Erythroblast (primary cell): ENCODE data around the gene BCL10.
"Not testable (repeated sequence)": the region's sequence is repeated elsewhere in the genome, so short reads cannot be mapped to it uniquely, and the experiment has no call there.

Experiments used
- DNase-seq, 2 experiments: peaks; one replicate each; lab custom pipeline; 2025; lab: John Stamatoyannopoulos, UW
- GATA1 ChIP-seq: IDR thresholded peaks from 2 replicates; pipeline ENCODE4 v1.6.1; 2011; ENCODE audit warnings: low read depth, mild to moderate bottlenecking, control low read depth, low read length, moderate library complexity
- POLR2A ChIP-seq: IDR thresholded peaks from 2 replicates; pipeline ENCODE4 v1.6.1; 2011; ENCODE audit warnings: mild to moderate bottlenecking, low read length

Gene BCL10

GRCh38 chr1:85268801-85269585 lies 7.4 kb downstream of the BCL10 start:
- no peak for DNase-seq
- TF ChIP-seq GATA1 = no peak
- no peak for TF ChIP-seq POLR2A

- no peak for DNase-seq
These were observed 9.1 kb downstream of the BCL10 start for GRCh38 chr1:85267313-85267712.

GRCh38 chr1:85264150-85264549 lies 12.3 kb downstream of the BCL10 start:
- TF ChIP-seq GATA1 (no peak), POLR2A (no peak)
- DNase-seq = no peak

More at GRCh38 chr1:85267313-85267712, 9.1 kb downstream of the BCL10 start:
- TF ChIP-seq GATA1 (no peak), POLR2A (no peak)

GRCh38 chr1:85262985-85263384 lies 13.4 kb downstream of the BCL10 start:
- TF ChIP-seq GATA1 = no peak
- TF ChIP-seq POLR2A = no peak
- DNase-seq = no peak

- DNase-seq = no peak
- no peak for TF ChIP-seq POLR2A
- no peak for TF ChIP-seq GATA1
These were observed 16.5 kb downstream of the BCL10 start for GRCh38 chr1:85259912-85260274.

- DNase-seq = peak; percentile 94 to 97
- TF ChIP-seq GATA1 = no peak
- peak; percentile 84 for TF ChIP-seq POLR2A
These were observed 17.1 kb downstream of the BCL10 start, which contains the start of gene C1orf52 for GRCh38 chr1:85259118-85259911. Gene C1orf52, minus strand, starts transcription at chr1:85259662. Its CDS starts 29 bp downstream, at chr1:85259633.

DNA sequence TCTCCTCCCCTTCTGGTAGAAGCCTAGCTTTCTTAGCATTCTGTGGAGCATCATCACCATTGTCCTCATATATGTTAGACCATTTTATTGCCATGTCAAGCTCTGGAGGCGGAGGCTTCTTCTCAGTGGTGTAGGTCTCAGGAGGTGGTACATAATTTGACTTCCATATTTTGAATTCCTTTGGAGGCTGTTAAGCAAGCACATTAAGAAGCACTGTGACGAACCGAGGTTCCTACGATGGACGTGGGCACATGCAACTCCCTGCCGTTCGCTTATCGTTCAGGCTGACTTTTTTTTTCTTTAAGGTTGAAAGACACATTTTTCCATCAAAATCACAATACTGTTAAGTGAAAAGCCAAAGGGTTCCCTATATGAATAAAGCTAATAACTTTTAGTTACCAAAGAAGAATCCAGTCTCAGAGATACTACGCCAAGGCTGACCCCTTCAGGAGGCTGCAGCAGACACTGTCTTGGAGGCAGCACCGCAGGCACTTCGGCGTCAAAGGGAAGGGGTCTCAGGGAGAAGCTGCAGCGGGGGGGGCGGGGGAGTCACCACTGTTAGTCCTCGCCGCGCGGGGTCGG lies 17.8 kb downstream of the BCL10 start:
- peak; percentile 24 to 37 for DNase-seq
- TF ChIP-seq POLR2A (no peak), GATA1 (no peak)

- DNase-seq = not testable (repeated sequence)
These were observed 27.4 kb downstream of the BCL10 start for GRCh38 chr1:85249042-85249441.

DNA sequence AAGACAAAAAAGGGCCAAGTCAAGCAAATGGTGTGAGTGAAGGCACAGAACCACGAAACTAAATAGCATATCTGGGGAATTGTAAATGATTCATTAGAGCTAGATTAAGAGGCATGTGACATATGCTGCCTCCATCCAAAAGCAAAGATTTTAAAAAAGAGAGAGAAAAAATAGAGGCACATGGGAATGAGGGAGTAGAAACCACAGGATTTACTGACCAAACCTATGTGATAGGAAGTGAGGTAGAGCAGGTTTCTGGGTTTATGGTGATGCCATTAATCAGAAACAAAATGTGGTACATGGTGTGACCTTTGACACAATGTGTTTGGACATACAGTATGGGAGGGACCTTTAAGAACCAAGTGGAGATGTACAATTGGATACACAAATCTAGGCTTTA lies 30.5 kb downstream of the BCL10 start:
- TF ChIP-seq GATA1 = no peak
- no peak for TF ChIP-seq POLR2A

GRCh38 chr1:85245456-85245855 lies 31.0 kb downstream of the BCL10 start:
- DNase-seq = no peak
- TF ChIP-seq GATA1 (no peak), POLR2A (no peak)

More for the DNA sequence above, 30.5 kb downstream of the BCL10 start:
- no peak for DNase-seq

DNA sequence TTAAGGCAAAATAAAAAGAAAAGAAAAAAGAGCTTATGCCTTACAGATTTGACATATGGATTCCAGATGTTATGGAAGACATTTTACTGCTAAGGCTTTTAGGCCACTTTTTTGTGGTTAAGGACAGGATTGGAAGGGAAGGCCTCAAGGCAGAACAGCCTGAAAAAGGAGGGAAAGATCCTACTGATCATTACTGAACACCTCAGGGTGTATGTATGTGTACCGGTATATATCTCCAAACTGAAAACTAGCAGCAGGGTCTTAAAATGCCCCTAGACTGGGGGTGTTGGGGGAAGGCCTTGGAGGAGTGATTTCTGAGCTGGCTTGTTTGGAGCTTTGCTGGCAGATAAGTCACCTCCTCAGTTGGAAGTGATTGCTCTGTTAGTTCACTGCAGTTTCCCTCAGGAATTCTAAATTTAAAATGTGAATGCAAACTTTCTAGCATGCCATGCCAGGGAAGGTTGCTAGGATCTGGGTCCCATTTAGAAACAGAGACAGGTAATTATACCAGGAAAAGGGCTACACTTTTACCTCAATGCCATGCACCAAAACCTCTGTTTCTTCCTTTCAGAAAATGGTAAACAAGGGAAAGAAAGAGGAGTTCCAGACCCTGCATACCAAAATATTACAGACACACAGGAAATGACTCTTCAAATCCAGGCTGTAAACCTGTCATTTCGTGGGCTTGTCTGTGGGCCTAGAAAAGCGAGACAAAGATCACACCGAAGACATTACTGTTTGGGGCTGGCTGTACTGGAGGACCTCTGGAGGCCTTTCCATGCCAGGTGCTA lies 32.0 kb downstream of the BCL10 start:
- DNase-seq = no peak
- TF ChIP-seq GATA1 = no peak
- no peak for TF ChIP-seq POLR2A

DNA sequence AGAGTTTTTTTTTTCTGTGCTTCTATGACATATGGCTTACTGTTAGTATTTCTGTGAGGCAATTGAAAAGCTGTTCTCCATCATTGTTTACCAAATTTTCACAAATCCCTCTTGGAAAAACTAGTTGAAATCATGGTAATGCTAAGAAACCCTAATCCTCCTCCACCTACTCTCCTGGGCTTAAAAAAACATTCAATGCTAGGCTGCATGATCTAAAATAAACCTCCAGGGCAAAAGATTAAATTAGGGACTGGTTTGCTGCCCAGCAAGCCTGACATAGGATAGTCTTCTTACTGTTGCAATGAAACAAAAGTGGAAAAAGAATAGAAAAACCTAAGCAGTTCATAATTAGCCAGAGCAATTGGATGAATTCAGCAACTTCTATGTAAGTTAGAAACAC lies 33.1 kb downstream of the BCL10 start:
- TF ChIP-seq POLR2A (no peak), GATA1 (no peak)
- no peak for DNase-seq

- TF ChIP-seq GATA1 (no peak), POLR2A (no peak)
These were observed 35.8 kb downstream of the BCL10 start for GRCh38 chr1:85240643-85241042.

More at GRCh38 chr1:85240643-85241042, 35.8 kb downstream of the BCL10 start:
- DNase-seq = no peak
